LNCAP (cell line): ENCODE measurements around the gene CEP41.

Experiments
- CTCF ChIP-seq: fragments of 450-650 bp; IDR thresholded peaks from 2 replicates; pipeline ENCODE4 v1.5.1; 2017; ENCODE audit warnings: mild to moderate bottlenecking

The CEP41 gene

GRCh38 chr7:130346941-130347340 is 93.9 kb downstream of the CEP41 start:
- TF ChIP-seq CTCF, result no peak

GRCh38 chr7:130346177-130346905 is 94.5 kb downstream of the CEP41 start:
- no peak for TF ChIP-seq CTCF

GRCh38 chr7:130345725-130346124 is 95.1 kb downstream of the CEP41 start:
- no peak for TF ChIP-seq CTCF

- TF ChIP-seq CTCF, result no peak
Observed at GRCh38 chr7:130345136-130345535, 95.7 kb downstream of the CEP41 start.

GRCh38 chr7:130344271-130344866 is 96.4 kb downstream of the CEP41 start, which contains the start of gene CPA5:
Gene CPA5, plus strand, starts transcription at chr7:130344816. Its CDS starts 1,670 bp downstream, at chr7:130346486.
- TF ChIP-seq CTCF, result no peak
